Activated CD4-positive, alpha-beta T cell treated with anti-CD3 and anti-CD28 coated beads, Interleukin-2, amount 50 U/mL, for 1 hour (primary cell): ENCODE measurements around the gene FGF19.

Experiments
- DNase-seq: peaks from one replicate; pipeline ENCODE4 v3.0.0-alpha.2; 2020

The FGF19 gene

GRCh38 chr11:69703768-69704507 lies at the start of gene FGF19:
Gene FGF19 (minus strand): TSS chr11:69704022. CDS start chr11:69703876, 146 bp downstream.
- DNase-seq, result no peak

GRCh38 chr11:69752890-69753289 lies 49.1 kb upstream of the FGF19 start:
- no peak for DNase-seq

GRCh38 chr11:69750875-69751597 lies 47.2 kb upstream of the FGF19 start:
- no peak for DNase-seq

- DNase-seq, result no peak
Observed at GRCh38 chr11:69750108-69750850, 46.5 kb upstream of the FGF19 start.

DNA sequence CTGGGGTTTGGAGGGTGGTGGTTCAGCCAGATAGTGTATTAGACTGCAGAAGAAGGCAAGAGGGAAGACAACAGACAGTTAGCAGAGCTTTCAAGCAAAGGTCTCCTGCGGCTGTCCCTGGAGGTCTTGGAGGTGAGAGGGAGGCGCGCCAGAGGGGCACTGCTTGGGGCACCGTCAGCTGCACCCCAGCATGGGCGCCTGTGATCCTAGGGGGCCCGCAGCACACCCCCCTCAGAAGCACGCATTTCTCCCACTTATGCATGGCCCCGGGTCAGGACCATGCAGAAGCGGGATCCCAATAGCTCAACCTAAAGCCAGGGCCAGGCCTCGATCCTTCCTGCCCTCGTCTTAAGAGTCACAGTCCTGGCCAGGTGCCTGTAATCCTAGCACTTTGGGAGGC lies 44.8 kb upstream of the FGF19 start:
- no peak for DNase-seq

DNA sequence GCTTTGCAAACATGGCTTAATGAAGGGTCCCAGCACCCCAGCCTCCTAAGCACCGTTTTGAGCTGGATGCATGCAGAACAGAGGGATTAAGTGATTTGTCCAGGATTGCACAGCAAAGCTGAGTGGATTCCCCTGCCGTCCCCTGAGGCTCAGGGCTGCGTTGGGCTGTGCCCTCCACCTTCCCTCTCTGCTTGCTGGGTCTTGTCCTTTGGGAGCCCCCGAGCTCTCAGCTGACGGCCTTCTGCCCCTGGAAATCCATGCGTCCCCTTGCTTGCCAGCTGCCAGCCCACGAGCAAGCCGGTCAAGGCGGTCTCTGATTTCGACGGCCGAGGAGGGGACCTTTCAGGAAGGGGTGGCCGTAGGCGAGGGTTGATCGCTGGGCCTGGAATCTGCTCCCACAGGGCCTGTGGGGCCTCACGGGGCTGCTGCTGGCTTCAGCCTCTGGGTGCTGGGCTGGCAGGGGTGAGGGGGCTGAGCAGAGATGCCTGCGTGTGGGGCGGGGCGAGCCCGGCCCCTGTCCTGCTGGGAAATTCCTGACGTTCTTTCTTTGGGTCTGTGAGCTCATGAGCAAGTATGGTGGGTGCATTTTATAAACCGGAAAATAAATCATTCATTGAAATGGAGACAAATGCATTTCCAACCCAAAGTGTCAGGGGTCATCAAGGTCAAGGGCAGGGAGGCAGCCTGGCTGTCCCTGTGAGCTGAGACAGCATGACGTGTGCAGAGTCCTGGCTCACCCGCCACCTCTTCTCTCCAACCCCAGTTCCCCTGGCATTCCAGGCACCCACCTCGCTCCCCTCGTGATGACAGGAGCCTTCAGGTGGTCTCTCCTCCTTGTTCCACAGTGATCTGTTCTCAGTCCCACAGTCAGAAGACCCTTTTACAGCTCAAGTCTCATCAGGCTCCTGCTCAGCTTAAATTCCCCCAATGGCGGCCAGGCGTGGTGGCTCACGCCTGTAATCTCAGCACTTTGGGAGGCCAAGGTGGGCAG lies 43.2 kb upstream of the FGF19 start:
- DNase-seq, result no peak

DNA sequence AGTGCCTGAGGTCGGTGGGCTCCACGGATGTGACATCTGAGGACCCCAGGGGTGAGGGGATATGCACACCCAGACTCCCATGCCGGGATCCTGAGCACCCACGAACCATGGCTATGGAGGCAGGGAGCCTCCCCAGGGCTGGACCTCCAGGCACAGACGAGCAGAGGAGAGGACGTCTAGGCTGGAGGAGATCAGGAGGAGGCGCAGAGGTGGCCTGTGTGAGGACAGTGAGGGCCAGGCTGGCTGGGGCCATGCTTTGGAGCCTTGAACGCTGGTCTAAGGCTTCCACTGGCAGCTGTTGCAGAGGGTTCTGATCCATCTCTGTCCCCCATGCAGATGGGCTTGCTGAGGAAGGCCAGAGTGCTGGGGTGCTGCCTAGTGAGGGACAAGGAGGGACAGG lies 42.3 kb upstream of the FGF19 start:
- DNase-seq, result no peak

DNA sequence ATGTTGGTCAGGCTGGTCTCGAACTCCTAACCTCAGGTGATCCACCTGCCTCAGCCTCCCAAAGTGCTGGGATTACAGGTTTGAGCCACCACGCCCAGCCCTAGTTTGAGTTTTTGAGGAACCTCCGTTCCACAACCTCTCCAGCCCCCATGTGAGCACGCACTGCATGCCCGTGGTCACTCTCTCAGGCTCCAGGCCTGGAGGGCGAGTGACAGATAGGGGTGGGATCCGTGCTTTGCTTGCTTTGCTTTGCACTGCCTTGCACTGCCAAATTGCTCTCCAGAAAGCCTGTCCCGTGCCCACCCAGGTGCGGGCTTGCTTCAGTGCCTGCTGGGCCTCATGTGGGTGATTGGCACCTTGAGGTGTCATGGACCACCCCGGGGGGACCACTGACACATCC lies 41.4 kb upstream of the FGF19 start:
- no peak for DNase-seq

- no peak for DNase-seq
Observed at GRCh38 chr11:69744435-69744834, 40.6 kb upstream of the FGF19 start.

DNA sequence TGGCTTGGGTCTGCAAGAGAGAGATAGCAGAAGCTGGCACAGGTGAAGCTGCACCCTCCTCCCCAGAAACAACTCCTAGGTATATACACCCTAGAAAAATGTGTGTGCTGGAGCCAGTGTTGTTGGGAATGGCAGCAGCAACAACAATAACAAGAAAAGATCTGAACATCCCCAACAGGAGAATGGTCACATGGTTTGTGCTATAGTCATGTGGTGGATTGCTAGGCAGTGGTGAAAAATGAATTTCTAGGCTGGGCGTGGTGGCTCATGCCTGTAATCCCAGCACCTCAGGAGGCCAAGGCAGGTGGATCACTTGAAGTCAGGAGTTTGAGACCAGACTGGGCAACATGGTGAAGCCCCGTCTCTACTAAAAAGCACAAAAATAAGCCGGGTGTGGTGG lies 31.0 kb upstream of the FGF19 start:
- no peak for DNase-seq

- no peak for DNase-seq
Observed at GRCh38 chr11:69734367-69734766, 30.5 kb upstream of the FGF19 start.

DNA sequence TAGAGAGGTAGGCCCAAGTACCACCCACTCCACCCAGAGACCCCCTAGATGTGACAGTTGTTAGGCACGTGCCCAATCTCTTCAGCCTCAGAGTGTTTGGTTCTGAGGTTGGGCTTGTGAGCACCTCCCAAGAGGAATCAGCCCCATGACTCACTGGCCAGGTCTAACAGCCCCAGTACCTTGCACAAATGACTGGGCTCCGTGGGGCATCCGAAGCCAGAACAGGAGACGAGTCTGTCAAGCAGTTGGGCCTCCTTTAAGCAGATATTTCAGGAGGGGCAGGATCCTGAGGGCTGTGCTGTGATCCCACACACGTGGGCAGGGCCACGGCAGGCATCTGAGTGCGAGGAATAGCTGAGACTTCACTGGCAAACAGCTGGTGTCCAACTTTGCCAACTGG lies 29.1 kb upstream of the FGF19 start:
- DNase-seq, result no peak

- DNase-seq, result no peak
Observed at GRCh38 chr11:69731110-69731509, 27.3 kb upstream of the FGF19 start.

GRCh38 chr11:69730500-69730899 lies 26.7 kb upstream of the FGF19 start:
- no peak for DNase-seq

GRCh38 chr11:69729252-69729651 lies 25.4 kb upstream of the FGF19 start:
- no peak for DNase-seq

GRCh38 chr11:69727266-69727665 lies 23.4 kb upstream of the FGF19 start:
- no peak for DNase-seq

DNA sequence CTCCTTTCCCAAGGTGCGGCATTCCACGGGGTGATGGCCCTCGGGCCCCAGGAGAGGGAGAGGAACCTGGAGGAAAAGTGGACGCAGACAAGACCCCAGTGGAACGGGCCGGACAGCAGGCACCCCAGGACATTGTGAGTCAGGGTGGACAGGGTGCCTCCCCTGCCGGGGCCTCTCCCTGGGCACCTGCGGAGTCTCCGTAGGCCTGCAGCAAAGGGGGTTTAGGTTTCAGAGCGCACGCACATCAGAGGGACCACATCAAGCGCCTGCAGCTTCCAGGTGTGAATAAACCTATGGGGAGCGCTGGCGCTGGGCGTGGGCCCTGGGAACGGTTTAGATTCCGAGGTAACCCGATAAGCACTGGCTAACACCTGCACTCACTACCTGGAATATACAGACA lies 22.7 kb upstream of the FGF19 start:
- no peak for DNase-seq

DNA sequence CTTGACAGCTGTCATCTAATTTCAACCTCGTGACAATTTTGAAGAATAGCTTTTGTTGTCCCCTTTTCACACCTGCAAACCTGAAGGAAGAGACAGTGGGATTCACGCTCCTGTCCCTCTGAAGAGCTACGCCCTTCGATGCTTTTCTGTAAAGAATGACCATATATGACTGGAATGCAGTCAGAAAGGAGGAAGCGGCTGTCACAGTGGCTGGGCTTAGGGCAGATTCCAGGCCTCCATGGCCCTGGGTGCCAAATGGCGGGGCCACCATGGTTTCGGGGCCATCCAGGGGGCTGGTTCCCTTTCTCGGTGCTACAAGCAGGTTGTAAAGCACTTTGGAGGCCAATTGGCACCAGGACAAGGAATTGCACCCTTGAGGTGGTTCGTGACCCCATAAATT lies 22.2 kb upstream of the FGF19 start:
- DNase-seq, result no peak

DNA sequence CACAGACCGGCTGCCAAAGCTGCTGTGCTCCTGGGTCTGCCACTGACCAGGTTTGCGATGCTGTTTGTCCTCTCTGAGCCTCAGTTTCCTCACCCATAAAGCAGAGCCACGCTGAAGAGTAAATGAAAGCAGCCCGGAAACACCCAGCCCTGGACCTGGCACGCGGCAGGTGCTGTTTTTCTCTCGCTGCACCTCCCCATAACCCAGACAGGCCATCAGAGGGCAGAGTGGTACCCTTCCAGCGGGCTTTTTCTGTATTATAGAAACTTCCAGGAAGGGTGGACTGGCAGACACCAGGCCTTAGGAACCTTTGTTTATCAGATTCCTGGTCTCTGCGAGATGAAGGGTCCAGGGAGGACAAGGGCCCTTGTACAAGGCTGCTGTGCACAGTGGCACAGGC lies 17.9 kb upstream of the FGF19 start:
- DNase-seq, result no peak

GRCh38 chr11:69721106-69721505 lies 17.3 kb upstream of the FGF19 start:
- DNase-seq, result no peak

- no peak for DNase-seq
Observed at GRCh38 chr11:69718912-69719311, 15.1 kb upstream of the FGF19 start.

GRCh38 chr11:69718147-69718546 lies 14.3 kb upstream of the FGF19 start:
- no peak for DNase-seq
